Keratinocyte (primary cell): ENCODE results near the gene GLIPR1. TPM values are rescaled to one million over a fixed set of nuclear protein-coding genes. Genes with fewer than 3 reads are reported as not detected.
A peak's percentile ranks its signal among the peaks of the same experiment; 100 is the strongest.

Source experiments
- DNase-seq: peaks from one replicate; pipeline ENCODE4 v3.0.0-alpha.2; 2011; ENCODE audit warnings: low read depth, missing footprints, low spot score
- FAIRE-seq: peaks from 2 replicates; lab custom pipeline; 2011; peaks lifted over from hg19 to GRCh38; lab: Jason Lieb, UNC
- H2AFZ ChIP-seq: 2 replicates; pipeline ENCODE4 v1.6.0; 2012; ENCODE audit warnings: low read length, control low read depth, inconsistent platforms; ENCODE audit not compliant: control insufficient read depth
- H3K27ac ChIP-seq: 2 replicates; pipeline ENCODE4 v1.5.1; 2011; ENCODE audit warnings: low read length; ENCODE audit not compliant: control insufficient read depth, insufficient read depth
- H3K27me3 ChIP-seq: 3 replicates; pipeline ENCODE4 v1.6.0; 2011; ENCODE audit warnings: low read length; ENCODE audit not compliant: control insufficient read depth, insufficient read depth; ENCODE audit errors: extremely low read depth
- H3K36me3 ChIP-seq, 2 experiments: 2 replicates in 1 of 2; 3 replicates in 1 of 2; pipeline ENCODE4 v1.5.1; 2011; ENCODE audit warnings: low read length in 2 of 2, mild to moderate bottlenecking in 1 of 2; ENCODE audit not compliant: control insufficient read depth in 2 of 2, insufficient read depth in 2 of 2; ENCODE audit errors: extremely low read depth in 1 of 2
- H3K4me1 ChIP-seq: 3 replicates; pipeline ENCODE4 v1.5.1; 2011; ENCODE audit warnings: low read length; ENCODE audit not compliant: control insufficient read depth, insufficient read depth; ENCODE audit errors: extremely low read depth
- H3K4me2 ChIP-seq: 3 replicates; pipeline ENCODE4 v1.6.0; 2011; ENCODE audit warnings: low read depth, low read length; ENCODE audit not compliant: control insufficient read depth, insufficient read depth; ENCODE audit errors: extremely low read depth
- H3K4me3 ChIP-seq, 3 experiments: fragments of 200-600 bp in 1 of 3; sonication (generic) in 1 of 3; 2 replicates in 2 of 3; 3 replicates in 1 of 3; pipeline ENCODE4 v1.5.1; 2011 to 2016; ENCODE audit warnings: low read length in 3 of 3, mild to moderate bottlenecking in 3 of 3, control low read depth in 2 of 3, inconsistent platforms in 1 of 3, low read depth in 1 of 3, mixed read lengths in 1 of 3, mixed run types in 1 of 3, moderate library complexity in 1 of 3; ENCODE audit not compliant: control insufficient read depth in 2 of 3, insufficient read depth in 2 of 3; ENCODE audit errors: extremely low read depth in 1 of 3
- H3K79me2 ChIP-seq: 2 replicates; pipeline ENCODE4 v1.6.0; 2012; ENCODE audit warnings: low read length; ENCODE audit not compliant: control insufficient read depth, insufficient read depth
- H3K9ac ChIP-seq: 3 replicates; pipeline ENCODE4 v1.6.0; 2011; ENCODE audit warnings: low read length; ENCODE audit not compliant: control insufficient read depth, insufficient read depth; ENCODE audit errors: extremely low read depth
- H3K9me1 ChIP-seq: 3 replicates; pipeline ENCODE4 v1.6.0; 2011; ENCODE audit warnings: low read length; ENCODE audit not compliant: control insufficient read depth, insufficient read depth; ENCODE audit errors: extremely low read depth
- H3K9me3 ChIP-seq: 2 replicates; pipeline ENCODE4 v1.5.1; 2012; ENCODE audit warnings: low read depth, low read length; ENCODE audit not compliant: control insufficient read depth
- H4K20me1 ChIP-seq: 3 replicates; pipeline ENCODE4 v1.6.0; 2011; ENCODE audit warnings: low read length; ENCODE audit not compliant: control insufficient read depth, insufficient read depth; ENCODE audit errors: extremely low read depth
- EZH2 ChIP-seq: IDR thresholded peaks from one replicate; pipeline ENCODE4 v1.6.1; 2012; ENCODE audit warnings: inconsistent platforms, mild to moderate bottlenecking, low read length, moderate library complexity
- dilution Hi-C: fragments of 300-500 bp; cut with MboI; formaldehyde crosslinking; loops from one replicate; pipeline ENCODE4 v1.7.0; 2020; ENCODE audit warnings: low sequenced_read_pairs; ENCODE audit not compliant: extremely low pct_ligation_motif_present
- polyA plus RNA-seq, 5 experiments: library from polyadenylated mRNA; depleted of rRNA in 3 of 5; stranded (reverse) in 3 of 5; stranded (forward) in 1 of 5; unstranded in 1 of 5; fragments of >200 nt; gene quantifications; 1 replicate in 1 of 5; 2 replicates in 3 of 5; 3 replicates in 1 of 5; pipeline versions ENCODE4 v1.2.1 to v1.2.3, GENCODE V29; 2011 to 2012; ENCODE audit warnings: missing spikeins in 2 of 5, low read depth in 1 of 5, low replicate concordance in 1 of 5
- TF ChIP-seq, protein P1 (sequence below), 3 experiments: IDR thresholded peaks in 1 of 3; conservative IDR thresholded peaks in 1 of 3; optimal IDR thresholded peaks in 1 of 3; 2 replicates in 2 of 3; 3 replicates in 1 of 3; pipeline versions ENCODE3 to v1.5.1; 2011; ENCODE audit warnings: low read length in 3 of 3, mild to moderate bottlenecking in 3 of 3, moderate library complexity in 2 of 3, control low read depth in 1 of 3, inconsistent platforms in 1 of 3; ENCODE audit not compliant: insufficient read depth in 2 of 3; ENCODE audit errors: extremely low read depth in 1 of 3

The GLIPR1 gene
- polyA plus RNA-seq, 1 donor (not counting 4 experiments of a cell fraction or from before 2014, with no cell fraction given), result 10.2 TPM

DNA sequence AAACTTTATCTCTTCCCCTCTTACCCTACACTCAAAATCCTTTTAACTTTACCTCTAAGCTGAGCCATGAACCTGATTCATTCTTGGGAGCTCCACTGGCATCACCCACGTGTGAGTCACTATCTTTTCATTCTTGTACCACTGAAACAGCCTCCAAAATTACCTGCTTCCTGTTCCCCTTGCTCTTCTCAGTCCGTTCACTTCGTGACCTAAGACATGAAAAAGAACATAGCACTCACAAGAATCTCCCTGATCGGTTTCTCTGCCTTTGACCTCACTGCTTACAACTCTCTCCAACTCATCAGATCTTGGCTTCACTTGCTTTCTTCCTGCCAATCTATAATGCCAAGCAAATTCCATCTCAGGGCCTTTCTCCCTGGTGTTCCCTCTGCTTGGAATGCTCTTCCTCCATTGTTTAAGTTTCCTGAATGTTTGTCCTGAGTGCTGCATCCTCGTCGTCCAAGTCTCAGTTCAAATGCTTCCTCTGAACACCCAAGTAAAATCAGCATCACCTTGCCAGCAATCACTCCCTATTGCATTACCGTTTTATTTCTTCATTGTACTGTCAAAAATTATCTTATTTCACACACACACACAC, 9.2 kb downstream of the GLIPR1 start:
- H3K4me1 ChIP-seq, result peaks cover 15% of the 10 kb centered on the region
- dilution Hi-C loops, result no loop called here
- no peaks in the 10 kb centered on the region for H4K20me1 ChIP-seq
- H3K9me1 ChIP-seq, result no peaks in the 10 kb centered on the region
- H3K4me2 ChIP-seq, result peak overlapping the region; percentile 56
- FAIRE-seq (peak; percentile 95), DNase-seq (no peak)
- H3K9me3 ChIP-seq, result no peaks in the 10 kb centered on the region
- no peak overlapping the region for H3K9ac ChIP-seq
- TF ChIP-seq, protein P1, sequence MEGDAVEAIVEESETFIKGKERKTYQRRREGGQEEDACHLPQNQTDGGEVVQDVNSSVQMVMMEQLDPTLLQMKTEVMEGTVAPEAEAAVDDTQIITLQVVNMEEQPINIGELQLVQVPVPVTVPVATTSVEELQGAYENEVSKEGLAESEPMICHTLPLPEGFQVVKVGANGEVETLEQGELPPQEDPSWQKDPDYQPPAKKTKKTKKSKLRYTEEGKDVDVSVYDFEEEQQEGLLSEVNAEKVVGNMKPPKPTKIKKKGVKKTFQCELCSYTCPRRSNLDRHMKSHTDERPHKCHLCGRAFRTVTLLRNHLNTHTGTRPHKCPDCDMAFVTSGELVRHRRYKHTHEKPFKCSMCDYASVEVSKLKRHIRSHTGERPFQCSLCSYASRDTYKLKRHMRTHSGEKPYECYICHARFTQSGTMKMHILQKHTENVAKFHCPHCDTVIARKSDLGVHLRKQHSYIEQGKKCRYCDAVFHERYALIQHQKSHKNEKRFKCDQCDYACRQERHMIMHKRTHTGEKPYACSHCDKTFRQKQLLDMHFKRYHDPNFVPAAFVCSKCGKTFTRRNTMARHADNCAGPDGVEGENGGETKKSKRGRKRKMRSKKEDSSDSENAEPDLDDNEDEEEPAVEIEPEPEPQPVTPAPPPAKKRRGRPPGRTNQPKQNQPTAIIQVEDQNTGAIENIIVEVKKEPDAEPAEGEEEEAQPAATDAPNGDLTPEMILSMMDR (optimal IDR thresholded peaks at IDR 0.05 in 1 of 3, IDR thresholded peaks at IDR 0.05 in 1 of 3, conservative IDR thresholded peaks at IDR 0.05 in 1 of 3; ENCODE audit: extremely low read depth in 1 of 3, insufficient read depth in 2 of 3, low read length in 3 of 3), result no peak
- TF ChIP-seq EZH2, result no peak
- peak overlapping the region in 1 of 3 experiments; percentile 6 for H3K4me3 ChIP-seq
- no peaks in the 10 kb centered on the region for H3K27me3 ChIP-seq
- H3K36me3 ChIP-seq, result no peaks in the 10 kb centered on the region
- H2AFZ ChIP-seq, result peak overlapping the region; percentile 64
- peak overlapping the region; percentile 44 for H3K27ac ChIP-seq
- H3K79me2 ChIP-seq, result no peaks in the 10 kb centered on the region

DNA sequence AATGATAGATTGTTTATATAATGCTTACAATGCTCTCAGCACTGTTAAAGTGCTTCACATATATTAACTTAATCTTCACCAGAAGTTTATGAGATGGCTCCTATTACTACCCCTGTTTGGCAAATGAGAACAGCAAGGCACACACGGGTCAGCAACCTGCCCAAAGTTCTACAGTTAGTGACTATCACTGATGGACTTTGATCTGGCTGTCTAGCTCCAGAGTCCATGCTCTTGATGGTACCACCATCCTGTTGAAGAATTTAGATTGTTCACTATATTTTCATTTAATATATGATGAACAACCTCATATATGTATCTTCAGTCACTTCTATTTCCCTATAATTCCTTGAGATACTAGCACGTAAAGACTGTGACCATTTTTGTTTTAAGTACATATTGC, 10.6 kb downstream of the GLIPR1 start:
- no peaks in the 10 kb centered on the region for H4K20me1 ChIP-seq
- no peaks in the 10 kb centered on the region for H3K36me3 ChIP-seq
- H3K4me1 ChIP-seq, result peaks cover 15% of the 10 kb centered on the region
- no peak for FAIRE-seq
- no peaks in the 10 kb centered on the region for H3K9me3 ChIP-seq
- H2AFZ ChIP-seq, result no peak overlapping the region
- H3K27me3 ChIP-seq, result no peaks in the 10 kb centered on the region
- no peaks in the 10 kb centered on the region for H3K9me1 ChIP-seq
- TF ChIP-seq, protein P1 (optimal IDR thresholded peaks at IDR 0.05 in 1 of 3, IDR thresholded peaks at IDR 0.05 in 1 of 3, conservative IDR thresholded peaks at IDR 0.05 in 1 of 3; ENCODE audit: extremely low read depth in 1 of 3, insufficient read depth in 2 of 3, low read length in 3 of 3), result no peak
- no peak for TF ChIP-seq EZH2
- H3K9ac ChIP-seq, result no peak overlapping the region
- no peak overlapping the region for H3K27ac ChIP-seq
- dilution Hi-C loops, result no loop called here
- no peak overlapping the region for H3K4me2 ChIP-seq
- H3K4me3 ChIP-seq, result no peak overlapping the region
- no peaks in the 10 kb centered on the region for H3K79me2 ChIP-seq
- no peak for DNase-seq
